ENCODE measurements around the gene PRKCQ.

DNA sequence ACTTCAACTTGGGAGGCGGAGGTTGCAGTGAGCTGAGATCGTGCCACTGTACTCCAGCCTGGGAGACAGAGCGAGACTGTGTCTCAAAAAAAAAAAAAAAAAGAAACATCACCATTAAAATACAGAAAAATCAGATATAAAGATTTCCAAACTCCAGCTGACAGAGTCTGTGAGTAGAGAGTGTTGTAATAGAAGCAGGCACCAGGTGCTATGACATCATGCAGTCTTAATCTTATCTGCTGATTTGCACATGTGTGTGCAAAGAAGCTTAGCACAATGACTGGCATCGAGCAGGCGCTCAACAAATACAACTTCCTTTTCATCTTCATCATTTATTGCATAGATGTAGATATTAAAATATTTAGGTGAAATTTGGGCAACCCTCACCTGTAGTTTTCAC lies 92.2 kb downstream of the PRKCQ start:
- TF ChIP-seq, protein P1, sequence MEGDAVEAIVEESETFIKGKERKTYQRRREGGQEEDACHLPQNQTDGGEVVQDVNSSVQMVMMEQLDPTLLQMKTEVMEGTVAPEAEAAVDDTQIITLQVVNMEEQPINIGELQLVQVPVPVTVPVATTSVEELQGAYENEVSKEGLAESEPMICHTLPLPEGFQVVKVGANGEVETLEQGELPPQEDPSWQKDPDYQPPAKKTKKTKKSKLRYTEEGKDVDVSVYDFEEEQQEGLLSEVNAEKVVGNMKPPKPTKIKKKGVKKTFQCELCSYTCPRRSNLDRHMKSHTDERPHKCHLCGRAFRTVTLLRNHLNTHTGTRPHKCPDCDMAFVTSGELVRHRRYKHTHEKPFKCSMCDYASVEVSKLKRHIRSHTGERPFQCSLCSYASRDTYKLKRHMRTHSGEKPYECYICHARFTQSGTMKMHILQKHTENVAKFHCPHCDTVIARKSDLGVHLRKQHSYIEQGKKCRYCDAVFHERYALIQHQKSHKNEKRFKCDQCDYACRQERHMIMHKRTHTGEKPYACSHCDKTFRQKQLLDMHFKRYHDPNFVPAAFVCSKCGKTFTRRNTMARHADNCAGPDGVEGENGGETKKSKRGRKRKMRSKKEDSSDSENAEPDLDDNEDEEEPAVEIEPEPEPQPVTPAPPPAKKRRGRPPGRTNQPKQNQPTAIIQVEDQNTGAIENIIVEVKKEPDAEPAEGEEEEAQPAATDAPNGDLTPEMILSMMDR (IDR thresholded peaks at IDR 0.05): no peak
- no peak for TF ChIP-seq POLR2A (IDR thresholded peaks at IDR 0.05)
